GM21619 (cell line): ENCODE results near the gene ATG16L2.
"Not testable (repeated sequence)": the region's sequence is repeated elsewhere in the genome, so short reads cannot be mapped to it uniquely, and the experiment has no call there.

Experiments
- ATAC-seq: cut with Tn5 transposase; IDR thresholded peaks from one replicate; pipeline ENCODE4 v1.9.1; 2021; ENCODE audit not compliant: unreplicated experiment

Gene ATG16L2

DNA sequence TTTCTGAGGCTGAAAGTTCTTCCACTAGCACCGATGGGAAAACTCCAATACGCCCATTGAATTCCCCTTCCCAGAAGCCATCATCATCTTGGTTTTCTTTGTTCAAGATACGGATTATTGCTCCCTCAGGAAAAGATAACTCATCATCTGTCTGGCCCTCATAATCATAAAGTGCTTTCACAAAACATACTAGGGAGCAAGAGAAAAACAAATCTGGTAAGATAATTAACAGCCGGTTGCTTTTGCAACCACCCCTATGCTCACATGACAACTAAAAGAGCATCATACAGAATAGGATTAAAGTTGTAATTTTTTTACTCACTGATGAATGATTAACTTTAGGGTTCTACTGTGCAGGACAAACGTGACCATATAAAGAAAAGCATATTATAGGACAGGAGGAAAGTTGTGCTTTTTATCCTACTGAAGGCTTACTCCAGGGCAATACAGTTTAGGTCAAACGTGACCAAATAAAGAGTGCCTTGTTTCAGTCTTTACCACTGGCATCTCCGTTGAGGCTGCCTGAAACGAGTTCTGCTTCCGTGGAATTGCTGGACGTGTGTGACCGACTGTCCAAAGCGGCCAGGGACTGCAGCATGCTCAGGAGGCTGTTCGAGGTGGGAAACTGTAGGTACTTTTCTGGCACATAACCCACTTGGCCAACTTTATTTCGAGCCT is 28.6 kb downstream of the ATG16L2 start:
- ATAC-seq = no peak

- no peak for ATAC-seq
These were observed 30.1 kb downstream of the ATG16L2 start for GRCh38 chr11:72844356-72844755.

- no peak for ATAC-seq
These were observed 34.7 kb downstream of the ATG16L2 start for GRCh38 chr11:72848846-72849466.

- ATAC-seq = no peak
These were observed 36.6 kb downstream of the ATG16L2 start for GRCh38 chr11:72850832-72851231.

GRCh38 chr11:72851726-72852125 is 37.5 kb downstream of the ATG16L2 start:
- ATAC-seq = no peak

DNA sequence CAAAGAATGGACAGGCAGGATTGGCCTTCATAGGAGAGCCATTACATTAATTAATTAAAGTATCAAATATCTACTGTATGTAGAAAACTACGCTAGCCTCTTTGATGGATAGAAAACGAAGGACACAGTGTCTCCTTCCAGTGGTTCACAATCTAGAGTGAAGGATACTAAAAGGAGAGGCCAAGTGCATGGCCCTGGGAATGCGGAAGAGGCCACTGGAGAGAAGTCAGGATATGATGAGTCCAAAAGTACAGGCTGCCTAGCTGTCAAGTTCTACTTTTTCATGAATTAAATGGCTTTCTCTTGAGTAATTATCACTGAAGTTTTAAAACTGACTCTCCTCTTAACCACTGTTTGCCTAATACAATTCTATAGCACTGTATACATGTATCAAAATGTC is 41.9 kb downstream of the ATG16L2 start:
- no peak for ATAC-seq

- no peak for ATAC-seq
These were observed 42.5 kb downstream of the ATG16L2 start for GRCh38 chr11:72856551-72857345.

GRCh38 chr11:72858267-72858666 is 44.1 kb downstream of the ATG16L2 start:
- ATAC-seq = not testable (repeated sequence)

GRCh38 chr11:72859126-72859525 is 44.9 kb downstream of the ATG16L2 start:
- no peak for ATAC-seq

DNA sequence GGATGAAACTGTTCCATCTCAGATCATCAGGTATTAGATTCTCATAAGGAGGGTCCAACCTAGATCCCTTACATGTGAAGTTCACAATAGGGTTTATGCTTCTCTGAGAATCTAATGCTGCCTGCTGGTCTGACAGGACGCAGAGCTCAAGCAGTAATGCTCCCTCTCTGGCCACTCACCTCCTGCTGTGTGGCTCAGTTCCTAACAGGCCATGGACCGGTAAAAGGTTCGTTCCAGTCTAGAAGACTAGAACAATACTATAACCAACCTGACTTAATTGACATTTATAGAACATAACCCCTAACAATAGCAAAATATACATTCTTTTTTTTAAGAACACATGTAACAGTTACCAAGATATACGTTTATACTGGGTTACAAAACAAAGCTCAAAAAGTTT is 45.8 kb downstream of the ATG16L2 start:
- ATAC-seq = no peak

- ATAC-seq = no peak
These were observed 46.4 kb downstream of the ATG16L2 start for GRCh38 chr11:72860592-72860991.

DNA sequence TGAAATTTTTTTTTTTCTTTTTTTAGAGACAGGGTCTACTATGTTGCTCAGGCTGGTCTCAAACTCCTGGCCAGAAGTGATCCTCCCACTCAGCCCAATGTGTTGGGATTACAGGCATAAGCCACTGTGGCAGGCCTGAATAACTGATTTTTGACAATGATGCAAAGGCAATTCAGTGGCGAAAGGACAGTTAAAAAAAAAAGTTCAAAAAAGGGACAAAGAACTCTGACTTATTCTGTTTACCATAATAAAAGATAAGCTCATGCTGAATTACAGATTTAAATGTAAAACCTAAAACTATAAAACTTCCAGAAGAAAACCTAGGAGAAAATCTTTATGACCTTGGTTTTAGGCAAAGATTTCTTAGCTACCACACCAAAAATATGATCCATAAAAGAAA is 48.9 kb downstream of the ATG16L2 start:
- ATAC-seq = no peak

DNA sequence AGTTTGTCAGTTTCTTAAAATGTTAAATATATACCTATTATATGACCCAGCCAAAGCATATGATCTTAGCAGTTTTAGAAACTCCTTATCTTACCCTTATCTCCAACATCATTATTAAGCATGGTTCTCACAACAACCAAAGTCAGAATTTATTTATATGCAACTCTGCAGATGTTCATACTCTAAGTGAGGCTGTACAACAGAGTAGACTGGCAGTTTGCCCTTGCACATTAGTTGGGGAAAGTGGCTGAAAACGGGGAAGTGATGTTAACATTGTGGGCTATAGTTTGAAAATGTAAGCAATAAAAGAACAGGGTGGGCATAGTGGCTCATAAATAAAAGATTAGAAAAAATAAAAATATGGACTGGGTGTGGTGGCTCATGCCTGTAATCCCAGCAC is 49.7 kb downstream of the ATG16L2 start:
- no peak for ATAC-seq

DNA sequence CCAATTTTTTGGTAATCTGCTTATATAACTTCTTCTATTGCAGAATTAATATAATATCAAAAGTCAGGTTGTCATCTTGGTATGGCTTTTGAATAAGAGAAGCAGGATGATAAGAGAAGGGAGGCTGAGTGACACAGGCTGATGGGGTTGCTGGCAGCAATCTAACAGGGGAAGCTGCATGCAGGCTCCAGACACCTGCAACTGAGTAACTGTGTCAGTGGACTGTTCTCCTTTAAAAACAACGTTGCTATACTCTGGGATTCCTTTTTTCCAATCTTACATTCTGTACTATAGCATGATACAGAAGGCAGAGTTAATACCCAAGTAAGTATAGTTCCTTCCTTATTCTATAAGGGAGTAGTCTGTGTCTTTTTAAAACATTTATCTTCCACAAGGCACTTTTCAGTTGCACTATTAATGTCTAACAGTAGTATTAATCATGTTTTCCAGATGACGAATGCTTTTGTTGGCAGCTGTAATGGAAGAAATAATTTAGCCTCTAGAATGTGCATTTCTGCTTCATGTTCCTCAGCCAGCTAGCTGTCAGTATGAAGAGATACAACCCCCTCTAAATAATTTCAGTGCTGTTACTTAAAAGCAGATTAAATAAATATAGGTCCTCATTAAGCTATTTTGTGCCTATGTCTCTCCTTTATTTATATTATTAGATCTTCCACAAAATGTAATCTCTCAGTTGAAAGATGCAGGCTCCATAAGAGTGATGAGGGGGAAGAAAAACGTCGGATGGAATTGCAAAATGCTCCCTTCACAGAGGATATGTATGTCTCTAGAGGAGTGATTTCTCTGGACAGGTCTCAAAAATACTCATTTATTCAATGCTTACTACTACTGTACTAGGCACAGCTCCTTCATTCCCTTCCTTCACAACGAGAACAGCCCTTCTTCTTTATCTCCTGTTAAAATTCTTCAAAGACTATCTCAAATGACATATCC is 50.8 kb downstream of the ATG16L2 start:
- no peak for ATAC-seq

GRCh38 chr11:72867970-72868369 is 53.8 kb downstream of the ATG16L2 start:
- ATAC-seq = no peak

DNA sequence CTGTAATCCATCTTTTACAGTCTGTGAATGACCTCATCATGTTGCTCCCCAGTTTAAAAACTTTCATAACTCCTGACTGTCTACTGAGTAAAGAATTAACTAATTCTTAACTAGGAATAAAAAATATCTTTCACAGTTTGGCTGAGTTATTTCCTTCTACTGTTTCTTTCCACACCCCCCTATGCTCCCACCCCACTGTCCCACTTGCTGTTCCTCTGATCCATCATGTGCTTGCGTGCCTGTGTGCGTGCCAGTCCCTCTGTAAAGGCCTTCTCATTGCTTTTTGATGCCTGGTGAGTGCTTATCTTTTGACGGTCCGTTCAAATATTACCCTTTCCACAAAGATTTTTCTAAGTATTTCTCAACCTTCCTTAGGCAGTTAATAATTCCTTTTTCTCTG is 55.6 kb downstream of the ATG16L2 start:
- ATAC-seq = no peak

- no peak for ATAC-seq
These were observed 56.9 kb downstream of the ATG16L2 start for GRCh38 chr11:72871119-72871518.

DNA sequence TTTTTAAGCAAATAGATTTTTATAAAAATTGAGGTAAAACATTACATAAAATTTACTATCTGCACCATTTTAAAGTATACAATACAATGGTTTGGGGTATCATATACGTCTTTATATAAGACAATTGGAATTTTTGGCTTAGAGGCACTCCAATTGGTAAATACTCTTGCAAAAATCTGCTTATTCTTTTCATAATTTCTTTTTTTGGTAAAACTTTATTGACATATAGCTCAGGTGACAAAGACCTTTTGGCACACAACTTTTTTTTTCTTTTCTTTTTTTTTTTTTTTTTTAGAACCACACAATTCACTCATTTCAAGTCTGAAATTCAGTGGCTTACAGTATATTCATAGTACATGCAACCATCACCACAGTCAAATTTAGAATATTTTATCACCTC is 57.8 kb downstream of the ATG16L2 start:
- ATAC-seq = no peak

GRCh38 chr11:72875736-72876135 is 61.5 kb downstream of the ATG16L2 start:
- no peak for ATAC-seq

DNA sequence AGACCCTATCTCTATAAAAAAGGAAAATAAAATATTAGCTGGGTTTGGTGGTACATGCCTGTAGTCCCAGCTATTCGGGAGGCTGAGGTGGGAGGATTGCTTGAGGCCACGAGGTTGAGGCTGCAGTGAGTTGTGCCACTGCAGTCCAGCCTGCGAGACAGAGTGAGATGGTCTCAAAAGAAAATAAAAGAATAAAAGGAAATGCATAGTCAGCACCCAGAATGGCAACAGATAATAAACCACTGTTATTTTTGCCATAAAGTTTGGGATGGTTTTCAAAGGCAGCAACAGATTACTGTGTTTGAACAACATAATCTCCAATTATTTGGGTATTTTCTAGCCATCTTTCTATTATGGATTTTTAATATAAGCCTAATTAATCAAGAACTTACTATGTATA is 61.9 kb downstream of the ATG16L2 start:
- no peak for ATAC-seq
